ENCODE data around the gene KCNJ18.
"Not testable (repeated sequence)": the region's sequence is repeated elsewhere in the genome, so short reads cannot be mapped to it uniquely, and the experiment has no call there.

Gene KCNJ18

DNA sequence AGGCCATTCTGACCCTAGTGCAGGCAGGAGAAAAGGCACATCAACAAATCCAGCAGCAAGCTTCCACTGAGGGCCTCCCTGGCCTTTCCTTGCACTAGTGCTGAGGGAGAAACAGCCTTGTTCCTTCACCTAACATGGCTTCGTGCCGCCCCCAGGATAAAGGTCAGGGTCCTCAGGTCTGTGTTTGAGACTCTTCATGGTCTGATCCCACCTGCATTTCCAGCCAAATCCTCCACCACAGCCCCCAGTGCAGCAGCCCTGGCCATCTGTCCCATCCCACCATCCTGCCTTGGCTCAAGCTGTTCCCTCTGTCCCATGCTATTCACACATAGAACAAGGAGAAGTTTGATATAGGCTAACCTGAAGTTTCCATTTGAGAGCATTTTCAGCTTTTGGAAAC lies 20.9 kb upstream of the KCNJ18 start:
- DNase-seq (ENCODE audit: low spot score) = not testable (repeated sequence)

GRCh38 chr17:21671871-21672270 lies 20.5 kb upstream of the KCNJ18 start:
- not testable (repeated sequence) for DNase-seq (ENCODE audit: low spot score)

GRCh38 chr17:21673451-21674241 lies 18.7 kb upstream of the KCNJ18 start:
- not testable (repeated sequence) for DNase-seq (ENCODE audit: low spot score)

GRCh38 chr17:21674242-21674731 lies 18.0 kb upstream of the KCNJ18 start:
- DNase-seq (ENCODE audit: low spot score) = no peak

DNA sequence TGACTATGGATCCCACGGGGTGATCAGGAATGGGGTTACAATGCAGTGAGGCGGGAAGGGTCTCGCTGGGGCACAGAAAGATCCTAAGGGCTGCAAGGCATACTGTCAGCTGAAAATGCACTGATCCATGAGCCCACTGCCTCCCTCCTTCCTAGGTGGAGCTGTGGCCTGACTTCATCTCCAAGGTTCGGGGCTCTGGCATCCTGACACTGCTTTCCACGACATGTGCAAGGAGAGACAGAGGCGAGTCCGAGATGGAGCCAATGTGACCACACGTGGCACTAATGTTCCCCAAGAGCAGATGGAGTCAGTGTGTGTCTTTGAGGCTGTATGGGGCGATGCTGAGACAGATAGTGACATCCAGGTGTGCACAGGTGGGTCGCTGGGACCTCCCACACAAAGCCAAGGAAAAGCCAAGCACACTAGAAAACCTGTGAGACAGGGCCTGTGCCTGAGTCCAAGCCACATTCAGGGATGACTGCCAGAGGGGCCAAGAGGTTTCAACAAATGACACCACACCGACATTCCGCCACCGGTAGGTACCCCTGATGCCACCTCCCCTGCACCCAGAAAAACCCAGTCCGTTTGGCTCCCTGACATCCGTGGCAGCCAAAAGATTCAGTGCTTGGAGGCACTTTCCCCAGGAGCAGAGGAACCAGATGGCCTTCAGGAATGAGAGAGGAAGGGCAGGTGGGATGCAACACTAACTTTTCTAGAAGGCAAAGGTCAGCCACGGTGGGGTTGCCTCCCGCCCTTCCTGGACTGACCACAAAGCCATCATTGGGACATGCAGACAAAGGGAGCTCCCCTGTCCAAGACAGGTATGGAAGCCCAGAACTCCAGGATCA lies 17.2 kb upstream of the KCNJ18 start:
- DNase-seq (ENCODE audit: low spot score) = not testable (repeated sequence)

DNA sequence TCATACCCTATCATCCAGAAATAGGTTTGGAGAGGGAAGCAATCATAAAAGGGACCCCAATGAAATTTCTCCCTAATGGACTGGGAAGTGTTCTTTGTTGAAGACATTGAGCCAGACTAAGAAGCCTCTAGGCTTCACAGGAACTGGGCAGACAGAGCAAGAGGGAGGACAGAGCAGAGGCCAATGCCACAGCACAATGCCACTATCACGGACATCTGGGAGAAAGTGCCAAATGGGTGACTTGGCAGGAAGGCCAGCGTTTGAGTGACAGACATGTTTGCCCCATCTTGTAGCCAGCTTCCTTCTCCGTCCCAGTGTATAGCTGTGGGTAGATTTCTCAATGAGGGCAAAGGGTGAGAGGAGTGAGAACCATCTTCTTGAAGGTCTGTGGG lies 16.6 kb upstream of the KCNJ18 start:
- not testable (repeated sequence) for DNase-seq (ENCODE audit: low spot score)

- DNase-seq (ENCODE audit: low spot score) = no peak
Observed at GRCh38 chr17:21676281-21677111, 15.8 kb upstream of the KCNJ18 start.

DNA sequence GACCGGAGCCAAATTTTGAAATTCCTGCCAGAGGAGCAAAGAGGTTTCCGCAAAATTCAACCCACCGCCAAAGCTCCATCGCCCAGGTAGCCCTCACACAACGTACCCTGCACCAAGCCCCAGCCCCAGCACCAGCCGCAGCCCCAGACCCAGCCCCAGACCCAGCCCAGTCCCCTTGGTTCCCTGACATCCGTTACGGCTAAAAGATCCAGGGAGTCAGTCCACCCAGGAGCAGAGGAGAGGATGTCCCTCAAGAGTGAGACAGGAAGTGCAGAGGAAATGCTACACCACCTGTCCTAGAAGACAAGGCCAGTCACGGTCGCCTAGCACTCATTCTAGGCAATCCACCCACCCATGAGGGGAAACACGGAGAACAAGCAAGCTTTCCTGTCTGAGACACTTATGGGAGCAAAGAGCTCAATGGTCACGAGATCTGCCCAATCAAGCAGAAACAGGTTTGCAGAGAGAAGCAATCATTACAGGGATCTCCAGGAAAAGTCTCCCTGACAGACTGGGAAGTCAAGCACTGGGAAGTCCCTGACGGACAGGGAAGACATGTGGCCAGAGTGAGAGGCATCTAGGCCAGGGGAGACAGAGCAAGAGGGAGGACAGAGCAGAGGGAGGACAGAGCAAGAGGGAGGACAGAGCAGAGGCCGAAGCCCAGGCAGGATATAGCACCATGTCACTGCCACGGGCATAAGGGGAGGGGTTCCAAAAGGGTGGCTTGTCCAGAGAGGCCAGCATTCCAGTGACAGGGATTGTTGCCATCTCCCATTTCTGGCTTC lies 15.0 kb upstream of the KCNJ18 start:
- DNase-seq (ENCODE audit: low spot score) = no peak

- DNase-seq (ENCODE audit: low spot score) = no peak
Observed at GRCh38 chr17:21677911-21678310, 14.4 kb upstream of the KCNJ18 start.

- no peak for DNase-seq (ENCODE audit: low spot score)
Observed at GRCh38 chr17:21678393-21679081, 13.8 kb upstream of the KCNJ18 start.

- no peak for DNase-seq (ENCODE audit: low spot score)
Observed at GRCh38 chr17:21679256-21680146, 12.8 kb upstream of the KCNJ18 start.

DNA sequence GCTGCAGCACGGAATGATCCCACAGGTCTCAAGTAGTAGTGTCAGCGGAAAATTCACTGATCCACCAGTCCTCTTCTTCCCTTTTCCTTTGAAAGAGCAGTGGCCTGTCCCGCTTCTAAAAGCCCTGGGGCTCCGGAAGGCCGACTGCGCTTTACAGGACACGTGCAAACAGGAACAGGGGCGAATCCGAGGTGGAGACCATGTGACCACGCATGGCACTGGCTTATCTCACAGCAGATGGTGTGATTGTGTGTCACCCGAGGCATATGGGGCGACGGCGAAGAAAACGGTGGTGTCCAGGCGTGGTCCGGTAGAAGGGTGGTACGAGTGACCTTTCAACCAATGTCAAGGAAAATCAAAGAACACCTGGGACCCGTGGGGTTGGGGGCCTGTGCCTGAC lies 12.0 kb upstream of the KCNJ18 start:
- DNase-seq (ENCODE audit: low spot score) = no peak

GRCh38 chr17:21680850-21681351 lies 11.4 kb upstream of the KCNJ18 start:
- DNase-seq (ENCODE audit: low spot score) = not testable (repeated sequence)

DNA sequence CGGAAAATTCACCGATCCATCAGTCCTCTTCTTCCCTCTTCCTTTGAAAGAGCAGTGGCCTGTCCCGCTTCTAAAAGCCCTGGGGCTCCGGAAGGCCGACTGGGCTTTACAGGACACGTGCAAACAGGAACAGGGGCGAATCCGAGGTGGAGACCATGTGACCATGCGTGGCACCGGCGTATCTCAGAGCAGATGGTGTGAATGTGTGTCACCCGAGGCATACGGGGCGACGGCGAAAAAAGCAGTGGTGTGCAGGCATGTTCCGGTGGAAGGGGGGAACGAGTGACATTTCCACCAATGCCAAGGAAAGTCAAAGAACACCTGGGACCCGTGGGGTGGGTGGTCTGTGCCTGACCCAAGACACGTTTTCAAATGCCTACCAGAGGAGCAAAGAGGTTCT lies 10.7 kb upstream of the KCNJ18 start:
- DNase-seq (ENCODE audit: low spot score) = not testable (repeated sequence)

DNA sequence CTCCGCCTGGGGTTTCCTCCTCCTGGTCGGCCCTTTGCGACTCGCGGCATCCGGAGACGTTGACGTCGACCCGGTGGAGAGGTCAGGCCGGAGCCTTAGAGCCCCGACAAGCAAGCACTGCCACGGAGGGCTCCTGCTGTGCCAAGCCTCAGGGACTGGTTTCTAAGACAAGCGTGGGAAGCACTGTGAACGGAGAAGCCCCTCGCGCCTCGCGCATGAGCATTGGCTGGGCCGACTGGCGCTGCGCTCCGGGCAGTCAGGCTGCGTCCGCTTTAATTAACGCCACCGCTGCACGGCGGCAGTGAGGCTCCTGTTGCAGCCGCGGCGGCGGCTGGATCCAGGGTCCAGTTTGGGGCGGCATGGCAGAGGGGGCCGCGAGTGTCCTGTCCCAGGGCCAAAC lies 10.2 kb upstream of the KCNJ18 start:
- DNase-seq (ENCODE audit: low spot score) = not testable (repeated sequence)

- DNase-seq (ENCODE audit: low spot score) = not testable (repeated sequence)
Observed at GRCh38 chr17:21683142-21683712, 9.1 kb upstream of the KCNJ18 start.

DNA sequence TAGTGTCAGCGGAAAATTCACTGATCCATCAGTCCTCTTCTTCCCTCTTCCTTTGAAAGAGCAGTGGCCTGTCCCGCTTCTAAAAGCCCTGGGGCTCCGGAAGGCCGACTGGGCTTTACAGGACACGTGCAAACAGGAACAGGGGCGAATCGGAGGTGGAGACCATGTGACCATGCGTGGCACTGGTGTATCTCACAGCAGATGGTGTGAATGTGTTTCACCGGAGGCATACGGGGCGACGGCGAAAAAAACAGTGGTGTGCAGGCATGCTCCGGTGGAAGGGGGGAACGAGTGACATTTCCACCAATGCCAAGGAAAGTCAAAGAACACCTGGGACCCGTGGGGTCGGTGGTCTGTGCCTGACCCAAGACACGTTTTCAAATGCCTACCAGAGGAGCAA lies 8.4 kb upstream of the KCNJ18 start:
- not testable (repeated sequence) for DNase-seq (ENCODE audit: low spot score)

- DNase-seq (ENCODE audit: low spot score) = not testable (repeated sequence)
Observed at GRCh38 chr17:21684384-21684783, 7.9 kb upstream of the KCNJ18 start.
